ENCODE results near the gene CEP70.
A peak's percentile ranks its signal among the peaks of the same experiment; 100 is the strongest.
"Not testable (repeated sequence)": the region's sequence is repeated elsewhere in the genome, so short reads cannot be mapped to it uniquely, and the experiment has no call there.

CEP70 gene, protein sequence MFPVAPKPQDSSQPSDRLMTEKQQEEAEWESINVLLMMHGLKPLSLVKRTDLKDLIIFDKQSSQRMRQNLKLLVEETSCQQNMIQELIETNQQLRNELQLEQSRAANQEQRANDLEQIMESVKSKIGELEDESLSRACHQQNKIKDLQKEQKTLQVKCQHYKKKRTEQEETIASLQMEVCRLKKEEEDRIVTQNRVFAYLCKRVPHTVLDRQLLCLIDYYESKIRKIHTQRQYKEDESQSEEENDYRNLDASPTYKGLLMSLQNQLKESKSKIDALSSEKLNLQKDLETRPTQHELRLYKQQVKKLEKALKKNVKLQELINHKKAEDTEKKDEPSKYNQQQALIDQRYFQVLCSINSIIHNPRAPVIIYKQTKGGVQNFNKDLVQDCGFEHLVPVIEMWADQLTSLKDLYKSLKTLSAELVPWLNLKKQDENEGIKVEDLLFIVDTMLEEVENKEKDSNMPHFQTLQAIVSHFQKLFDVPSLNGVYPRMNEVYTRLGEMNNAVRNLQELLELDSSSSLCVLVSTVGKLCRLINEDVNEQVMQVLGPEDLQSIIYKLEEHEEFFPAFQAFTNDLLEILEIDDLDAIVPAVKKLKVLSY

DNA sequence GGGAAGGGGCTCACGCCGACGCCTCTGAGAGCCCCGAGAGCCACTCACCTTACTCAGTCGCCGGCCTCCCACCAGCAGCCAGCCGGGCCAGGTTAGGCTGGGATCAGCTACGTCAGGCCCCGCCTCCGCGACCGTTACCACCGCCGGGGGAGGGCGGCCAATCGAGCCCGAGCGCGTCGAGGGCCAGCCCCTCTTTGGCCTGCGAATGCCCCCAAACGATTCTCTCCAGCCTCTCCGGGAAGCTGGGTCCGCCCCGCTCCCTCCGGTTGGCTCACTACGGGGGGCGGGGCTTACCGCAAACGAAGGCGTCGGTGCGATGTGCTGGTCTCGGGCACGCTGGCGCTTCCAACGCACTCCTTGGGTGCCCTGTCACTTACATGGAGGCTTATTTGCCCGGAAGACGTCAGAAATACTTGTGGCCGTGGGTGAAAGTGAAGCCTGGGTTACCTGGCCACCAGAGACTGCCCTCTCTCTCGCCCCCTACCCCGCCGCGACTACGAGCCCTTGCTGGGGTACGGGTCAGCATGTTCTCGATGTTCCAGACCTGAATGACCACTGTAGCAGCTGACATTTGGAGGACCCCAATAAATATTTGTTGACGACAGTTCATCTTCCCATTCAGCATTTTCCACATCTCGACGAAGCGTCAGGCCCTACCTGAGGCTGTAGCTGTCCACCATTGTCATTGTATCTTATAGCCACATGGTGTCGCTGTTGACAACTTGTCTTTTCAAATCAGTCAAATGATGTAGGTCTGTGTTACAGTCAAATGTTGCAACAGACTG, at the start of gene CEP70:
TSS of gene CEP70 (minus strand) at position 111 of the 785 bp plus-strand sequence. CDS start 21,333 bp downstream, outside the sequence.
- no peak for DNase-seq

DNA sequence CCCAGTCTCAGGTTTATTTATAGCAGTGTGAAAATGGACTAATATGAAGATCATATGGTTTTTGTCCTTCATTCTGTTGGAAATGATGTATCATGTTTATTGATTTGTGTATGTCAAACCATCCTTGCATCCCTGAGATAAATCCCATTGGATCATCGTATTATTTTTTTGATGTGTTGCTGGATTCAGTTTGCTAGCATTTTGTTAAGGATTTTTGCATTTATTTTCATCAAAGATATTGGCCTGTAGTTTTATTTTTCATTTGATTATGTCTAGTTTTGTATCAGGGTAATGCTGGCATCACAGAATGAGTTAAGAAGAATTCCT, 48.8 kb upstream of the CEP70 start:
- DNase-seq: no peak

DNA sequence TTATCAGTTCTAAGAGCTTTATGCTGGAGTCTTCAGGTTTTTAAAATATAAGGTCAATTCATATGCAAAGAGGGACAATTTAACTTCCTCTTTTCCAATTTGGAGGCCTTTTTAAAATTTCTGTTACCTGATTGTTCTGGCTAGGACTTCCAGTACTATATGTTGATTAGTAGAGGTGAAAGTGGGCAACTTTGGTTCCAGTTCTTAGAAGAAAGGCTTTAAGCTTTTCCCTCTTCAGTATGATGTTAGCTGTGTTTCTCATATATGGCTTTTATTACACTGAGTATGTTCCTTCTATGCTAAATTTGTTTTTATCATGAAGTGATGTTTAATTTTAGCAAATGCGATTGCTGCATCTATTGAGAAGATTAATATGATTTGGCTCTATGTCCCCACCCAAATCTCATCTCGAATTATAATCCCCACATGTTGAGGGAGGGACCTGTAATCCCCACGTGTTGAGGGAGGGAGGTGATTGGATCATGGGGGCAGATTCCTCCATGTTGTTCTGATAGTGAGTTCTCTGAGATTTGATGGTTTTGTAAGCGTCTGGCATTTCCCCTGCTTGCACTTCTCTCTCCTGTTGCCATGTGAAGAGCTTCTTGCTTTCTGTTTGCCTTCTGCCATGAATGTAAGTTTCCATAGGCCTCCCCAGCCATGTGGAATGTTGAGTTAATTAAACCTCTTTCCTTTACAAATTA, 48.3 kb upstream of the CEP70 start:
- no peak for DNase-seq

DNA sequence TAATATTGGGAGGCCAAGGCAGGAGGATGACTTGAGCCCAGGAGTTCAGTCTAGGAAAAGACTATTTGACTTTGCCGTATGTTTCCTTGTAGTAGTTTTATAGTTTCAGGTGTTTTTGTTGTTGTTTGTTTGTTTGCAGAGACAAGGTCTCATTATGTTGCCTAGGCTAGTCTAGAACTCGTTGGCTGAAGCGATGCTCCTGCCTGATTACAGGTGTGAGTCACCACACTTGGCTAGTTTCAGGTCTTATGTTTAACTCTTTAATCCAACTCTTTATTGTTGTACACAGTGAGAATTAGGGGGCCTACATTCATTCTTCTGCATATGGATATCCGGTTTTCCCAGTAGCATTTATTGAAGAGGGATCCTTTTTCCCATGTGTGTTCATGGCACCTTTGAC, 46.5 kb upstream of the CEP70 start:
- no peak for DNase-seq

DNA sequence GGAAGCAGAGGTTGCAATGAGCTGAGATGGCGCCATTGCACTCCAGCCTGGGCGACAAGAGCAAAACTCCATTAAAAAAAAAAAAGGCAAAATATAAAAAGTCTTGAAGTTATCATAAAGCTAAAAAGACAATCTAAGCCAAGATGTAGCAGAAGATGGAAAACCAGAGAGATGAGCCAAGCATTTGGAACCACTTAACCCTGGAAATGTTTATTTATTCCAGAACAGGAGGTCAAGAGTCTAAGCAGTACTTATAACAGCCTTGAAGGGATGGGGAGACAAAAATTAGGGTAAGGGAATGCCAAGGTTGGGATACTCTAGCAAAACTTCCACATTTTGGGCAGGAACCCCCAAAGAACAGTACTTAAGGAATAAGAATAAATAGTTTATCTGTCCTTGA, 44.6 kb upstream of the CEP70 start:
- DNase-seq: no peak

DNA sequence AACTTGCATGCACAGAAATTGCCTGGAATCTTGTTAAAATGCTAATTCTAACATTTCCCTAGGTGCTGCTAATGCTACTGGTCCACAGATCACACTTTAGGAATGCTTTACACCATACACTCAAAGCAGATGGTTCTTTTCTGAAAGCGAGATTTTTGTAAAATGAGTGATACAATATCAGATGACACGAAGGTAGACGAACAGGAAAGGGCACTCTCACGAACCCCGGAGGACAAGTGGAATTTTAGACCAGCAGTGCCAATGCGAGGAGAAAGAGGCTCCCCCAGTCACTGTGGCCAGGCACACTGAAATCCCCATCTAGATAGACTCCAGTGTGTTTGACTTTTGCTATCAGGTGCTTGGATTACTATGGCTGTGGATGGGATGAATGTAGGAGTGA, 35.5 kb upstream of the CEP70 start:
- no peak for DNase-seq

DNA sequence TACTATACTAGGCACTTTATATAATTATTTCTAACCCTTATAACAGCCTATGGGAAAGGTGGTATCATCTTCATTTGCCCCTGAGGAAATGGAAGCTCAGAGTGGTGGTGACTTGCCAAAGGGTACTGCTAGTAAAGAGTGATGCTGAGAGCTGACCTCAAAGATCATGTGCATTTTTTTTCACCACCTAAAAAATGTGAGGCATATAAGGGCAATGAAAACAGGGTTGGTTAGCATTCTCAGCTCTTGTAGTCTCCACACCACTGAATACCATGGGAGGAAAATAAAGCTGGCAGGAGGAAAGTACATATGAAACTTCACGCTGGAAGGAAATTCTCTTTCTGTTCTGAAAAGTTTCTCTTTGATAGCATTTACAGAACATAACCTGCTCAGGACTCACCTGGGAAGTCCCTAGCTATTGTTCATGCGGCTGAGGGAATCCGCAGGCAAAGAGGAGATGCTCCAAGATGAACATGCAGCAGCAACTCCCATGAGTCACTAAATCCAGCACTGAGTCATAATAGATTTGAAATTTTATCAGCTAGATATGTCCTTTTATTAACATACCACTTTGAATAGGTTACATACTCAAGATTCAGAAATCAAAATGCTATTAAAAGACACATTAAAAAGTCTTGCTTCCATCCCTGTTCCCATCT, 31.8 kb upstream of the CEP70 start:
- DNase-seq: no peak

DNA sequence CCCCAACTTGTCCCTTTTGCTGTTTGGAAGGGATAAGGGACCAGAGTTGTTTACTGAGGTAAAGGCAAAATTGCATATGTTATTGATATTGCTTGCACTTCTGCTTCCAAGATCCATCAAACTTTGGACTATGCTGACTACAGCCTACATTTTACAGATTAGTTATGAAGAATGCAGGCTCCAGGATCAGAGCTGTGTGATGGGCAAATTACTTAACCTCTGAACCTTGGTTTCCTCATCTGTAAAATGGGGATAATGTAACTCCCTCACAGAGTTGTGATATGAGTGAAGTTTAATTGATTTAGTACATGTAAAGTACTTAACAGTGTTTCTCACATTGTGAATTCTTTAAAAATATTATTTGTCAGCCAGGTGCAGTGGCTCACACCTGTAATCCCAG, 30.5 kb upstream of the CEP70 start:
- no peak for DNase-seq

DNA sequence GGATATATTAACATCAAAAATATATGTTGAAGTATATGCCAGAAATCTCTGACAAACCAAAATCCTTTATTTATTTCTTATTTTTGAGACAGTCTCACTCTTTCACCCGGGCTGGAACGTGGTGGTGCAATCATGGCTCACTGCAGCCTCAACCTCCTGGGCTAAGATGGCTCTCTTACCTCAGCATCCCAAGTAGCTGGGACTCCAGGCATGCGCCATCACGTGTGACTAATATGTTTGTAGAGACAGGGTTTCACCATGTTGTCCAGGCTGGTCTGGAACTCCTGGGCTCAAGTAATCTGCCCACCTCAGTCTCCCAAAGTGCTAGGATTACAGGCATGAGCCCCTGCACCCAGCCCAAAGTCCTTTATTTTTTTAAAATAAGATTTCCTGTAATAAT, 26.4 kb upstream of the CEP70 start:
- no peak for DNase-seq

DNA sequence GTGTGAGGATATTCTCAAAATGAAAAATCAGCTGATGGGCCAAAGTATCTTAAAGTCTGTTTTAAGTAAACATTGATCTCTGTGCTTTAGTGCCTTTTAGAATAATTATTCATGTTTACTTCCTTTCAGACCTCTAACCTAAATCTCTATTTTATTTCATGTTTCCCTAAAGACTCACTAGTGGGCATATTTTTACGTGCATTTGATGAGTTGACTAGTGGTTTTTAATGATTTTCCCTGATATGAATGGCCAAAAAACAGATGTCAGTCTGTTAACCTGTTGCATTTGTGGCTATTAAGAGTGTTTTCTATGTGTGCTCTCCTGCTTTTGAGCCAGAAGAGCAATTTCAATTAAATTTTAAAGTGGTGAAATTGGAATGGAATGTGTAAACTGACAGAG, 21.4 kb upstream of the CEP70 start:
- no peak for DNase-seq

DNA sequence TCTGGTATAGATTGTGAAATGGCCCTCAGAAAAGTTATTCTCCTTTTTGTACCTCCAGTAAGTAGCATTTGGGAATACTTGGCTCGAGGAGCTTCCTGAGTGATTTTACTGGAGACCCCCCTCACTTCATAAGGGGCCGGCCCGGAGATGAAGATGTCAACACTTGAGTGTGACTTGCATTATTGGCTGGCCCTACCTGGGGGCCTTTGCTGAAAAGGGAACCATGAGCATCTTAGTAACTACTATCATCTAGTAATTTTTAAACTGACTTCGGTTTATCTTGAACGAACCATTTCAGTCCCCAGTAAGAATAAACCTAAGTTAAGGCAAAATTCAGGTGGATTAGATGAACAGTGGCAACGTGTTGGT, 15.8 kb upstream of the CEP70 start:
- no peak for DNase-seq

DNA sequence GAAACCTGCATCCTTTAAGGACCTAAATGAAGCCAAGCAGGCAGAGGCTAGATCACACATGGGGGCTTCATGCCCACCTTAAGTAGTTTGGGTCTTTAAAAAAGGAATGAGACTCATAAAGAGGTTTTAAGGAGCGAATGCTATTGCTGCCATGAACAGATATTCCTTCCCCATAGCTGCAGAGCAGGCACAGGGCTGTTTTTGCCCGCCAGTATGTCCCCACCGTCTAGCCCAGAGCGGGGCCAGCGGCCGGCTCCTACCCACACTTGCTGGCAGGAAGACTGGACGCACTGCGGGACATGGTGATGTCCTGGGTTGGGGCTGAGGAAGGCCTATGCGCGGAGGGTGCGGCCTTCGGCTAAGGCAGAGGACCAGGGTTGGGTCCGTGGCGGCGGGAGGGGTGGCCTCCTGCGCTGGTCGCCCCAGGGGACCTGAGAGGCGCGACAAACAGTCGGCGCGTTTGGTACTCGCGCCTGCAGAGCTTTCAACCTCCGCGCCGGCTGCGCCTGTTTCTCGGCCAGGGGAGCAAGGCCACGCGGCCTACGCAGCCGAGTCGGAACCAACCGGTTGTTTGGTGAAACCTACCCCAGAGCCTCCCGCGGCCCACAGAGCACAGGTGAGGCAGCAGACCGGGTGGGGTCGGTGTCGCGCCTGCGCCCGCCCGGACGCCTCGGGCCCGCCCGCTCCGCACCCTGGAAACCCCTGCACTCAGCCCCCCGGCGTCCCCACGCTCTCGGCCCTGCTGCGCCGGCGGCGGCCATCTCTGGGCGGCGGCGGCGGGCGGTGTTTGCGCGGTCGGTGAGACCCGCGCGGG, 14.5 kb upstream of the CEP70 start, which contains the start of gene FAIM:
TSS of gene FAIM (plus strand) at position 450 of the 814 bp plus-strand sequence. CDS start 10,956 bp downstream, outside the sequence.
- DNase-seq: peak; percentile 64 to 82

DNA sequence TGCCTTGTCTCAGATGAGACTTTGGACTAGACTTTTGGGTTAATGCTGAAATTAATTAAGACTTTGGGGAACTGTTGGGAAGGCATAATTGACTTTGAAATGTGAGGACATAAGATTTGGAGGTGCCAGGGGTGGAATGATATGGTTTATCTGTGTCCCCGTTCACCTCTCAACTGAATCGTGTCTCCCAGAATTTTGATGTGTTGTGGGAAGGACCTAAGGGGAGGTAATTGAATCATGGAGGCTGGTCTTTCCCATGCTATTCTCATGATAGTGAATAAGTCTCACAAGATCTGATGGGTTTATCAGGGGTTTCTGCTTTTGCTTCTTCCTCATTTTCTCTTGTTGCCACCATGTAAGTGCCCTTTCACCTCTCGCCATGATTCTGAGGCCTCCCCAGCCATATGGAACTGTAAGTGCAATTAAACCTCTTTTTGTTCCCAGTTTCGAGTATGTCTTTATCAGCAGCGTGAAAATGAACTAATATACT, 10.1 kb upstream of the CEP70 start:
- DNase-seq: not testable (repeated sequence)

DNA sequence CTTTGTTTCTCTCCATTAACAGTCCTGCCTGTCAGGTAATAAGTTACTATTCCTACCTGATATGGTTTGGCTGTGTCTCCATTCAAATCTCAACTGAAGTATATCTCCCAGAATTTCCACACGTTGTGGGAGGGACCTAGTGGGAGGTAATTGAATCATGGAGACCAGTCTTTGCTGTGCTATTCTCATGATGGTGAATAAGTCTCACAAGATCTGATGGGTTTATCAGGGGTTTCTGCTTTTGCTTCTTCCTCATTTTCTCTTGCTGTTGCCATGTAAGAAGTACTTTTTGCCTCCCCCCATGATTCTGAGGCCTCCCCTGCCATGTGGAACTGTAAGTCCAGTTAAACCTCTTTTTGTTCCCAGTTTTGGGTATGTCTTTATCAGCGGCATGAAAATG, 7.6 kb upstream of the CEP70 start:
- DNase-seq: not testable (repeated sequence)

DNA sequence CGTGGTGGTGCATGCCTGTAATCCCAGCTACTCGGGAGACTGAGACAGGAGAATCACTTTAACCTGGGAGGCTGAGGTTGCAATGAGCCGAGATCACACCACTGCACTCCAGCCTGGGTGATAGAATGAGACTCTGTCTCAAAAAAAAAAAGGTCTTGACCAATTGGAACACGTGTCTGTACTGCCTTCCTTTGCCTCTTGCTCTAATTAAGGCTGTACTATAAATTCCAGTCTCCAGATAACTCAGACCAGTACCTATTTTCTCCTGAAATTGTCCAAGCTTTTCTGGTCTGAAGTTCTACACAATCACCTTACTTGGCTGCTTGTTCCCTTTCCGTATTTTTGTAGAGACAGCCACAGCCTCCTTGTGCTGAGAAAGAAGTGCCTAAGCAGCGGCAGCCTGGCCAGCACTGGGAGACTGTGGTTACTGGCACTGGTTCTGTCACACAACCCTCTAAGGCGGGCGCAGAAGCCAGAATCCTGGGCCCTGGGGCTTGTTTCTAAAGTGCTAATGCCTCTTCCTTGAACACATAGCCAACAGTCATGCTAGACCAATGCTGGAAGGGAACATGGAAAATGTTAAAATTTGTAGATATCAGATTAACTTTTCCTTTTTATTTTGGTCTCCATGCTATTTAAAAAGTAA, 6.2 kb upstream of the CEP70 start:
- DNase-seq: no peak

DNA sequence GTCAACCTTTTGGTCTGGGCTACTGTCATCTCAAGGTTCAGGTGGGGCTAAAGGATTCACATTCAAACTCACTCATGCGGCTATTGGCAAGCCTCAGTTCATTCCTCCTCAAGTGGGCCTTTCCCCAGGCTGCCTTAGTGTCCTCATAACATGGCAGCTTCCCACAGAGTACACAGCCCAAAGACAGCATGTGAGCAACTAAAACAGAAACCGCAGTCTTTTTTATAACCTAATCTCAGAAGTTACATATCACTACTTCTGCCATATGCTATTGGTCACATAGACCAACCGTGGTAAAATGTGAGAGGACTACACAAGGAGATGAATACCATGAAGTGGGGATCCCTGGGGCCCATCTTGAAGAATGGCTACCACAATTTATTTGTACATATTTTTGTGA, 4.5 kb upstream of the CEP70 start:
- DNase-seq: no peak

DNA sequence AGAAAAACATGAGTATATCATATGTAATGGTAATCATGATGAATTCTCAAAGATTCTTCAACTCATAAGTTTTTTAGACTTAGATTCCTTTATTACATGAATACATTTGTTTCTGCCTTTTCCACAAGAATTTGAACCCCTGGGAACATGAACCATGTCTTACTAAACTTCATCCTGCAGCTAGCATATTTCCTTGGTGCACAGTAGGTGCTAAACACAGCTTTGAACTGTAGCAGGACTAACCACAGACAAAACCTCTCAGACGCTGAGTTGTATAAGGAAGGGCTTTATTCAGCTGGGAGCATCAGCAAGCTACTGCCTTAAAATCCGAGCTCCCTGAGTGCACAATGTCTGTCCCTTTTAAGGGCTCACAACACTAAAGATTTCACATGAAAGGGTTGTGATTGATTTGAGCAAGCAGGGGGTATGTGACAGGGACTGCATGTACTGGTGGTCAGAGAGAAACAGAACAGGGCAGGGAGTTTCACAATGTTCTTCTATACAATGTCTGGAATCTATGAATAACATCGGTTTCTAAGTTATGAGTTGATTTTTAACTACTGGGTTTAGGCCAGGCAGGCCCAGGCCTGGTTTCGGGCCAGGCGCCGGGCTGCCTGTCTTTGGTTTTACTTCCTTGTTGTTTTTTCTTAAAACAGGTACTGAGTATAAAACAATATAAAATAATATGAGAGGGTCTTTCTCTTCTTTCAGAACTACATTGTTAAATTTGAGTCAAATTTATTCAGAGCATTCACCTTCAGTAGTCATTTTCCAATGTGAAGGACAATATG, 3.3 kb upstream of the CEP70 start:
- DNase-seq: not testable (repeated sequence)

DNA sequence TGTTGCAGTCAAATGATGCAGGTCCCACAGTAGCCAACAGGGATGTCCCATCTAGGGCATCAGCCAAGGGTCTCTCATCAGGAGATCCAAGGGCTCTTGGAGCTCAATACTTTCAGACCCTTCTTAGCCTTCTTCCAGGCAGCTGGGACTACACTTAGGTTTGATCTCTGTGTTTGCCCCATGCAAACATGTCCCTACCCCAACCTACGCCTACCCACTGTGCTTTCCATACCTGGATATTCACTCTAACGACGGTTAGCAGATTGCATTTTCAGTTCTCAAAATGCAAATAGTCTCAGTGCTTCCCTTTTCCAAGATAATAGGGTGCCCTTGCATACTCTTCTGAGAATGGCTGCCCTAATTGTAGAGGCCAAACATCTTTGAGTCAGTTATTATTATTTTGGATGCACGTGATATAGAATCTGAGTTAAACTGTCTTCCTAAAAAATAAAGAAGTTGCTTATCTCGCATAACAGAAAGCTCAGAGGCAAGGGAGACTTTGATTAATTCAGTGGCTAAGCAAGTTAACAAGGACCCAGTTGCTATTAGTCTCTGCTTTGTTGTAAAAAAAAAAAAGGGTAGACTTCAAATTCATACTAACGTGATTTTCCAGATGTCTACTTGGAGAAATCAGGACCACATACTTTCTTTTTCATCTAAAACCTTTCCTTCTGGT, 1.0 kb upstream of the CEP70 start:
- no peak for DNase-seq

DNA sequence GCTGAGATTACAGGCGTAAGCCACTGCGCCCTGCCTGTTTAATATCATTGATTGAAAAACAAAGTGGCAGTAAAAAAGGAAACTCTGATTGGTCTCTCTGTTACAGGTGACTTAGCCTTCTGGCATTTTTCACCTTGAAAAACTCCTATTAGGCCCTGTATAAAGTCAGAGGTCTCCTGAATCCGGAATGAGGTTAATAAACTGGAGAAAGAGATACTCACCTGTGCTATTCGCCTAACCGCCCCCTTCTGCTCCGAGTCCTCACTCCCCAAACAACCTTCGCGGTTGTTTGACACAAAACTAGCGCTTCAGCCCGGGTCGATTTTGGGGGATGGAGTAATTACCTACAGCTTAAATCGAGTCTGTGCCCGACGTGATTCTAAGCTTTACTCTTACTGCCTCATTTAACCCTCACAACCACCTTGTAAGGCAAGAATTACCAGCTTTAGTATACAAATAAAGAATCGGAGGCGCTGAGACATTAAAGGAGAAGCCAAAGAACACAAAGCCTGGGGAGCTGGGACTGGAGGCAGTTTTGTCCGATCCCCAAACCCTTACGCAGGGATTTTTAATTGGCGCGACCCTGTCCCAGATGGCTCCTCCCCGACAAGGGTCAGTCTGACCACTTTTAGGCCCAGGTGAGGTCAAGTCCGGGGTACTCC, 441 bp downstream of the CEP70 start:
- no peak for DNase-seq
